SH-SY5Y (cell line): ENCODE measurements around the gene KDELR3.

Source experiments
- GATA2 ChIP-seq: IDR thresholded peaks from 2 replicates; pipeline ENCODE4 v1.6.1; 2011; ENCODE audit warnings: mild to moderate bottlenecking, low read depth, low read length
- GATA3 ChIP-seq: IDR thresholded peaks from 2 replicates; pipeline ENCODE4 v1.6.1; 2011; ENCODE audit warnings: low read depth, mild to moderate bottlenecking, low read length, moderate library complexity

DNA sequence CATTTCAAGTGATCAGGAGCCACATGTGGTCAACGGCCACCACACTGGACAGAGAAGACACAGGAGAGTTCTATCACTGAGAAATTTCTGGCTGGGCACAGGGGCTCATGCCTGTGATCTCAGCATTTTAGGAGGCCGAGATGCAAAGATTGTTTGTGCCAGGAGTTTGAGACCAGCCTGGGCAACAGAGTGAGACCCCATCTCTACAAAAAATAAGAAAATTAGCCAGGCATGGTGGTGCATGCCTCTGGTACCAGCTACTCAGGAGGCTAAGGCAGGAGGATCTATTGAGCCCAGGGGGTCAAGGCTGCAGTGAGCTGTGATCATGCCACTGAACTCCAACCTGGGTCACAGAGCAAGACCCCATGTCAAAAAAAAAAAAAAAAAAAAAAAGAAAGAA is 39.2 kb upstream of the KDELR3 start:
- TF ChIP-seq GATA3, result no peak
- no peak for TF ChIP-seq GATA2
